OCI-LY3 (cell line): ENCODE results near the gene WDR3.

Experiments used
- CTCF ChIP-seq: fragments of 200-600, 300-600 bp; sonication (generic); IDR thresholded peaks from 2 replicates; pipeline ENCODE4 v1.5.1; 2014; ENCODE audit warnings: antibody characterized with exemption, low read length, low read depth
- EZH2phosphoT487 ChIP-seq: fragments of 200-600 bp; shearing (Covaris generic); IDR thresholded peaks from 2 replicates; pipeline ENCODE4 v1.6.1; 2018; ENCODE audit warnings: antibody characterized with exemption, mixed run types, low read depth

GRCh38 chr1:117904485-117904884 lies 25.1 kb upstream of the WDR3 start:
- no peak for TF ChIP-seq CTCF
- no peak for TF ChIP-seq EZH2phosphoT487
